ENCODE results near the gene ADGRB3. TPM values are rescaled to one million over a fixed set of nuclear protein-coding genes. Genes with fewer than 3 reads are reported as not detected.

ADGRB3 gene
- polyA plus RNA-seq, 1 of the 3 experiments (the other 2 are of a cell fraction) = 0.12 TPM

- TF ChIP-seq REST (IDR thresholded peaks at IDR 0.05; ENCODE audit: low read depth, low read length) (no peak), MXI1 (IDR thresholded peaks at IDR 0.05; ENCODE audit: low read depth, low read length) (no peak)
Measured at GRCh38 chr6:68727699-68728098, 92.6 kb downstream of the ADGRB3 start (continued).

GRCh38 chr6:68728159-68728979 is 93.3 kb downstream of the ADGRB3 start:
- H3K4me3 ChIP-seq (ENCODE audit: low read depth in 2 of 2, low read length in 1 of 2) = no peak overlapping the region
- H4K20me1 ChIP-seq (ENCODE audit: insufficient read depth) = no peaks in the 10 kb centered on the region
- H3K4me1 ChIP-seq (ENCODE audit: control insufficient read depth in 1 of 2, insufficient read depth in 2 of 2, low read depth in 1 of 2, low read length in 1 of 2) = peaks cover 0 to 16% of the 10 kb centered on the region in 2 experiments; a peak in 3 of 4 replicates
- peak overlapping the region in 1 of 2 experiments; percentile 55; a peak in 2 of 4 replicates for H3K27ac ChIP-seq (ENCODE audit: low read depth in 2 of 2, low read length in 1 of 2)
- TF ChIP-seq CHD2 (IDR thresholded peaks at IDR 0.05; ENCODE audit: low read length, partially characterized antibody) (no peak), RCOR1 (IDR thresholded peaks at IDR 0.05; ENCODE audit: low read length) (0 out of 2 replicates have a peak, but pooled peaks have one; percentile 26), MAX (IDR thresholded peaks at IDR 0.05; ENCODE audit: low read depth) (no peak), TCF12 (IDR thresholded peaks at IDR 0.05) (0 out of 2 replicates have a peak, but pooled peaks have one; percentile 6), MXI1 (IDR thresholded peaks at IDR 0.05; ENCODE audit: low read depth, low read length) (0 out of 2 replicates have a peak, but pooled peaks have one; percentile 25), EP300 (IDR thresholded peaks at IDR 0.05; ENCODE audit: borderline replicate concordance in 1 of 2, low read depth in 1 of 2, low read length in 1 of 2) (peak in 1 of 2 experiments; percentile 57; a peak in 2 of 4 replicates)
- ChIA-PET POLR2A (no interaction called here), CTCF (interaction anchor here (0.5 to 1.6 kb wide), 3 partner anchors 12 to 90 kb away, joined by 3 to 5 read pairs (median 3); no protein-coding TSS in a partner anchor)
- H3K27me3 ChIP-seq (ENCODE audit: insufficient read depth) = no peaks in the 10 kb centered on the region
- H3K9ac ChIP-seq = no peak overlapping the region
- H3K79me2 ChIP-seq (ENCODE audit: insufficient read depth) = no peaks in the 10 kb centered on the region
- no peaks in the 10 kb centered on the region for H3K36me3 ChIP-seq (replicated peaks in 1 of 2; ENCODE audit: control insufficient read depth in 1 of 2, insufficient read depth in 2 of 2, low read length in 1 of 2)
- H3K9me2 ChIP-seq = no peaks in the 10 kb centered on the region
- H3K9me3 ChIP-seq = no peaks in the 10 kb centered on the region
- no peak overlapping the region for H3K4me2 ChIP-seq
- H3F3A ChIP-seq (replicated peaks; ENCODE audit: insufficient read depth) = no peaks in the 10 kb centered on the region
- 31% methylated on average over 5 of the region's 5 CpGs for WGBS (ENCODE audit: low lambda C conversion rate)
- DNase-seq = no peak
- no peak overlapping the region for H2AFZ ChIP-seq (ENCODE audit: low read depth)

GRCh38 chr6:68729377-68729903 is 94.4 kb downstream of the ADGRB3 start:
- TF ChIP-seq EP300 (IDR thresholded peaks at IDR 0.05; ENCODE audit: borderline replicate concordance in 1 of 2, low read depth in 1 of 2, low read length in 1 of 2) = no peak
- no peak for TF ChIP-seq FOXM1 (IDR thresholded peaks at IDR 0.05; ENCODE audit: low read depth)
- no peak for TF ChIP-seq RXRA (IDR thresholded peaks at IDR 0.05; ENCODE audit: borderline replicate concordance, low read depth)
- TF ChIP-seq NRF1 (IDR thresholded peaks at IDR 0.05; ENCODE audit: low read depth, low read length) = no peak
- TF ChIP-seq FOXJ3 (CRISPR knock-in tag; IDR thresholded peaks at IDR 0.05) = no peak
- TF ChIP-seq YY1 (IDR thresholded peaks at IDR 0.05; ENCODE audit: low read depth) = no peak
- no peak for TF ChIP-seq RCOR1 (IDR thresholded peaks at IDR 0.05; ENCODE audit: low read length)
- H3K79me2 ChIP-seq (ENCODE audit: insufficient read depth) = no peaks in the 10 kb centered on the region
- H3K36me3 ChIP-seq (replicated peaks in 1 of 2; ENCODE audit: control insufficient read depth in 1 of 2, insufficient read depth in 2 of 2, low read length in 1 of 2) = no peaks in the 10 kb centered on the region
- no peak overlapping the region for H2AFZ ChIP-seq (ENCODE audit: low read depth)
- H3K4me1 ChIP-seq (ENCODE audit: control insufficient read depth in 1 of 2, insufficient read depth in 2 of 2, low read depth in 1 of 2, low read length in 1 of 2) = peaks cover 0 to 15% of the 10 kb centered on the region in 2 experiments; a peak in 3 of 4 replicates
- H3K4me2 ChIP-seq = no peak overlapping the region
- no peak for DNase-seq
- WGBS (ENCODE audit: low lambda C conversion rate) = 49% methylated on average over 5 of the region's 5 CpGs
- no peaks in the 10 kb centered on the region for H4K20me1 ChIP-seq (ENCODE audit: insufficient read depth)
- no peaks in the 10 kb centered on the region for H3K9me2 ChIP-seq
- no peak overlapping the region; a peak in 1 of 4 replicates for H3K27ac ChIP-seq (ENCODE audit: low read depth in 2 of 2, low read length in 1 of 2)
- no peak overlapping the region for H3K4me3 ChIP-seq (ENCODE audit: low read depth in 2 of 2, low read length in 1 of 2)
- CTCF ChIA-PET = interaction anchor here (0.9 to 1.0 kb wide), 2 partner anchors 26 to 49 kb away, joined by 3 read pairs; no protein-coding TSS in a partner anchor
- H3F3A ChIP-seq (replicated peaks; ENCODE audit: insufficient read depth) = no peaks in the 10 kb centered on the region
- H3K9ac ChIP-seq = no peak overlapping the region
- H3K27me3 ChIP-seq (ENCODE audit: insufficient read depth) = no peaks in the 10 kb centered on the region
- H3K9me3 ChIP-seq = no peaks in the 10 kb centered on the region
- POLR2A ChIA-PET = no interaction called here
